ENCODE results near the gene GIT2. TPM values are rescaled to one million over a fixed set of nuclear protein-coding genes. Genes with fewer than 3 reads are reported as not detected.

GIT2 gene
- total and polyA plus RNA-seq, 2 of the 13 experiments (the other 11 are each of a cell fraction or from before 2014, with no cell fraction given), result 18.4 to 19.8 TPM

- TF ChIP-seq ZNF503 (CRISPR knock-in tag; IDR thresholded peaks at IDR 0.05) (no peak), ZNF121 (CRISPR knock-in tag; IDR thresholded peaks at IDR 0.05) (peak; percentile 92), ZNF354B (CRISPR knock-in tag; IDR thresholded peaks at IDR 0.05) (no peak), PITX1 (CRISPR knock-in tag; IDR thresholded peaks at IDR 0.05) (peak; percentile 82; the same call in 1 of the 2 replicates), HOXA7 (CRISPR knock-in tag; IDR thresholded peaks at IDR 0.05) (no peak), SIX4 (CRISPR knock-in tag; IDR thresholded peaks at IDR 0.05) (no peak), HOXA5 (CRISPR knock-in tag; IDR thresholded peaks at IDR 0.05) (peak; percentile 23; the same call in 1 of the 2 replicates), MAFF (IDR thresholded peaks at IDR 0.05; ENCODE audit: low read depth, low read length) (no peak), FOXO4 (CRISPR knock-in tag; conservative IDR thresholded peaks at IDR 0.05) (0 out of 2 replicates have a peak, but pooled peaks have one; percentile 84), KMT2A (CRISPR knock-in tag; IDR thresholded peaks at IDR 0.05) (peak; percentile 95), CBFB (CRISPR knock-in tag; IDR thresholded peaks at IDR 0.05) (no peak), MBD4 (IDR thresholded peaks at IDR 0.05; ENCODE audit: borderline replicate concordance, low read length) (no peak), ZNF710 (CRISPR knock-in tag; IDR thresholded peaks at IDR 0.05; ENCODE audit: borderline replicate concordance) (no peak), SMAD1 (CRISPR knock-in tag; IDR thresholded peaks at IDR 0.05; ENCODE audit: borderline replicate concordance, low read depth) (no peak), HMGXB3 (CRISPR knock-in tag; IDR thresholded peaks at IDR 0.05; ENCODE audit: borderline replicate concordance) (0 out of 2 replicates have a peak, but pooled peaks have one; percentile 42), ZNF3 (CRISPR knock-in tag; IDR thresholded peaks at IDR 0.05) (no peak), FOXP4 (CRISPR knock-in tag; IDR thresholded peaks at IDR 0.05) (peak; percentile 46)
These were observed 96.1 kb downstream of the GIT2 start, which contains the start of gene TCHP (continued) for GRCh38 chr12:109899783-109900751.

Data from HepG2 (cell line).